OCI-LY1 (cell line): ENCODE results near the gene G6PD.
"Not testable (repeated sequence)": the region's sequence is repeated elsewhere in the genome, so short reads cannot be mapped to it uniquely, and the experiment has no call there.

Source experiments
- H2AFZ ChIP-seq: fragments of 200-600 bp; sonication (generic), shearing (Covaris generic); 2 replicates; pipeline ENCODE4 v1.6.0; 2014; ENCODE audit warnings: antibody characterized with exemption, mild to moderate bottlenecking, low read length
- H3F3A ChIP-seq: fragments of 200-600 bp; sonication (generic), shearing (Covaris generic); 2 replicates; pipeline ENCODE4 v1.6.0; 2014; ENCODE audit warnings: mild to moderate bottlenecking, antibody characterized with exemption, low read length, moderate library complexity; ENCODE audit not compliant: insufficient read depth
- H3K27ac ChIP-seq: fragments of 200-600 bp; sonication (generic); 2 replicates; pipeline ENCODE4 v1.5.1; 2014; ENCODE audit warnings: low read length, mixed run types, mild to moderate bottlenecking, low read depth; ENCODE audit not compliant: poor library complexity, severe bottlenecking
- H3K27me3 ChIP-seq: fragments of 200-600 bp; sonication (generic); 2 replicates; pipeline ENCODE4 v1.6.0; 2014; ENCODE audit warnings: antibody characterized with exemption, mild to moderate bottlenecking, low read length, moderate library complexity; ENCODE audit not compliant: insufficient read depth
- H3K36me3 ChIP-seq: fragments of 200-600 bp; sonication (generic); 2 replicates; pipeline ENCODE4 v1.6.1; 2014; ENCODE audit warnings: mild to moderate bottlenecking, antibody characterized with exemption, low read length, moderate library complexity, mixed read lengths; ENCODE audit not compliant: insufficient read depth
- H3K4me1 ChIP-seq: fragments of 200-600 bp; sonication (generic); 2 replicates; pipeline ENCODE4 v1.5.1; 2014; ENCODE audit warnings: mild to moderate bottlenecking, low read length, moderate library complexity; ENCODE audit not compliant: insufficient read depth, severe bottlenecking
- H3K4me2 ChIP-seq: fragments of 200-600 bp; sonication (generic), shearing (Covaris generic); 2 replicates; pipeline ENCODE4 v1.6.1; 2014; ENCODE audit warnings: low read length
- H3K4me3 ChIP-seq: fragments of 200-600 bp; sonication (generic); 2 replicates; pipeline ENCODE4 v1.5.1; 2014; ENCODE audit warnings: low read length, low read depth, mild to moderate bottlenecking, mixed read lengths; ENCODE audit not compliant: poor library complexity, severe bottlenecking
- H3K79me2 ChIP-seq: fragments of 200-600 bp; shearing (Covaris generic); 2 replicates; pipeline ENCODE4 v1.6.1; 2016; ENCODE audit warnings: mixed run types, low read length, mixed read lengths; ENCODE audit not compliant: insufficient read depth
- H3K9ac ChIP-seq: fragments of 200-600 bp; sonication (generic), shearing (Covaris generic); 2 replicates; pipeline ENCODE4 v1.6.1; 2014; ENCODE audit warnings: mild to moderate bottlenecking, low read length, mixed read lengths
- H3K9me2 ChIP-seq: fragments of 200-600 bp; sonication (generic), shearing (Covaris generic); 2 replicates; pipeline ENCODE4 v1.6.1; 2014; ENCODE audit warnings: low read depth, mild to moderate bottlenecking, low read length, mixed read lengths
- H3K9me3 ChIP-seq: fragments of 200-600 bp; shearing (Covaris generic); 2 replicates; pipeline ENCODE4 v1.6.1; 2014; ENCODE audit warnings: low read length, mixed read lengths
- H4K20me1 ChIP-seq: fragments of 200-600 bp; sonication (generic), shearing (Covaris generic); 2 replicates; pipeline ENCODE4 v1.6.0; 2016; ENCODE audit warnings: mild to moderate bottlenecking, low read length; ENCODE audit not compliant: insufficient read depth
- CTCF ChIP-seq: fragments of 200-600 bp; sonication (generic), shearing (Covaris generic); IDR thresholded peaks from 2 replicates; pipeline ENCODE4 v1.5.1; 2017; ENCODE audit warnings: mild to moderate bottlenecking, antibody characterized with exemption, low read length, moderate library complexity, mixed read lengths
- EZH2 ChIP-seq: fragments of 200-600 bp; sonication (generic), shearing (Covaris generic); IDR thresholded peaks from 2 replicates; pipeline ENCODE4 v1.8.0; 2017; ENCODE audit warnings: borderline replicate concordance, mixed run types, mild to moderate bottlenecking, antibody characterized with exemption, low read length, moderate library complexity, mixed read lengths

The G6PD gene

DNA sequence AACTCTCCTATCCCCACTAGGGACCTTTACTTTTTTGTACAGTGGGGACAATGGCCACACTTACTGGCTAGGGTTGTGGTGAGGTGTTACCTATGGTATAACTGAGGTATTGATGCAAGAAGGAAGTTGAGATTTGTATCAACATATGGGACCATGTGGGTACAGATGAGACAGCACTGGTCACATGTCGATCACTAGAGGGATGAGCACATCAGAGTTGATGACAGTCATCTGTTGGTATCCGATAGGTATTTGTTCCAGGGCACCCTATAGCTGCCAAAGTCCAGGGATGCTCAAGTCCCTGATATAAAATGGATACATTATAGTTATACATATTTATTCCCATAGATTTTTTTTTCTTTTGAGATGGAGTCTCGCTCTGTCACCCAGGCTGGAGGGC is 43.7 kb downstream of the G6PD start:
- Histone ChIP-seq H2AFZ (no peak overlapping the region), H3K4me1 (peaks cover under 1% of the 10 kb centered on the region), H3F3A (no peaks in the 10 kb centered on the region), H3K4me2 (no peak overlapping the region; the same call in 1 of the 2 replicates), H3K36me3 (peaks cover 6% of the 10 kb centered on the region; the same call in 1 of the 2 replicates), H3K4me3 (no peak overlapping the region), H3K9me2 (no peaks in the 10 kb centered on the region), H3K27ac (no peak overlapping the region), H4K20me1 (no peaks in the 10 kb centered on the region), H3K27me3 (no peaks in the 10 kb centered on the region), H3K79me2 (no peaks in the 10 kb centered on the region), H3K9ac (no peak overlapping the region), H3K9me3 (no peaks in the 10 kb centered on the region)
- no peak for TF ChIP-seq EZH2
- TF ChIP-seq CTCF = no peak

DNA sequence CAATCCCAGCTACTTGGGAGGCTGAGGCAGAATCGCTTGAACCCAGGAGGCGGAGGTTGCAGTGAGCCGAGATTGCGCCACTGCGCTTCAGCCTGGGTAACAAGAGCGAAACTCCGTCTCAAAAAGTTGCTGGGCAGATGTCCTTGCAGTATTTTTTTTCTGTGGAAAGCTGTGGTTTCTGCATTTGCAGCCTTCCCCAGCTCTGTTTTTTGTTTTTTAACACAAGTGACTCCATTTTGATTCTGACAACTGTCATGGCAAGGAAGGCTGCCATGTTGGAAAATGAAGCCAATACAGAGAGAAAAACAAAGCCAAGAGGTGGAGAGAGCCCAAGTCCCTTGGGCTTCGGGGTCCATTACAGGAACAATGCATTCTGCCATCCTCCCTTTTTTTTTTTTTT is 44.5 kb downstream of the G6PD start:
- Histone ChIP-seq H3K4me2 (no peak overlapping the region), H3K79me2 (no peaks in the 10 kb centered on the region), H3K9me2 (no peaks in the 10 kb centered on the region), H3K36me3 (peaks cover 6% of the 10 kb centered on the region; the same call in 1 of the 2 replicates), H2AFZ (no peak overlapping the region), H3F3A (no peaks in the 10 kb centered on the region), H3K9me3 (no peaks in the 10 kb centered on the region), H3K27me3 (no peaks in the 10 kb centered on the region), H4K20me1 (no peaks in the 10 kb centered on the region), H3K4me3 (no peak overlapping the region), H3K27ac (no peak overlapping the region), H3K4me1 (peaks cover 7% of the 10 kb centered on the region), H3K9ac (no peak overlapping the region)
- TF ChIP-seq CTCF (no peak), EZH2 (no peak)

GRCh38 chrX:154501423-154501822 is 45.2 kb downstream of the G6PD start:
- not testable (repeated sequence) for H3K9ac ChIP-seq, H3K4me2 ChIP-seq, H3K27ac ChIP-seq, H3K4me1 ChIP-seq, H2AFZ ChIP-seq, H3K27me3 ChIP-seq, H3K4me3 ChIP-seq, H4K20me1 ChIP-seq, H3K9me3 ChIP-seq, H3K9me2 ChIP-seq, H3K79me2 ChIP-seq, H3F3A ChIP-seq, H3K36me3 ChIP-seq

GRCh38 chrX:154496591-154497137 is 50.0 kb downstream of the G6PD start:
- not testable (repeated sequence) for H2AFZ ChIP-seq, H3K9me3 ChIP-seq, H3K4me3 ChIP-seq, H3K27ac ChIP-seq, H3K4me1 ChIP-seq, H3K36me3 ChIP-seq, H4K20me1 ChIP-seq, H3K79me2 ChIP-seq, H3K4me2 ChIP-seq, H3F3A ChIP-seq, H3K9me2 ChIP-seq, H3K9ac ChIP-seq, H3K27me3 ChIP-seq
